ENCODE results near the gene IGF1R.

The IGF1R gene

DNA sequence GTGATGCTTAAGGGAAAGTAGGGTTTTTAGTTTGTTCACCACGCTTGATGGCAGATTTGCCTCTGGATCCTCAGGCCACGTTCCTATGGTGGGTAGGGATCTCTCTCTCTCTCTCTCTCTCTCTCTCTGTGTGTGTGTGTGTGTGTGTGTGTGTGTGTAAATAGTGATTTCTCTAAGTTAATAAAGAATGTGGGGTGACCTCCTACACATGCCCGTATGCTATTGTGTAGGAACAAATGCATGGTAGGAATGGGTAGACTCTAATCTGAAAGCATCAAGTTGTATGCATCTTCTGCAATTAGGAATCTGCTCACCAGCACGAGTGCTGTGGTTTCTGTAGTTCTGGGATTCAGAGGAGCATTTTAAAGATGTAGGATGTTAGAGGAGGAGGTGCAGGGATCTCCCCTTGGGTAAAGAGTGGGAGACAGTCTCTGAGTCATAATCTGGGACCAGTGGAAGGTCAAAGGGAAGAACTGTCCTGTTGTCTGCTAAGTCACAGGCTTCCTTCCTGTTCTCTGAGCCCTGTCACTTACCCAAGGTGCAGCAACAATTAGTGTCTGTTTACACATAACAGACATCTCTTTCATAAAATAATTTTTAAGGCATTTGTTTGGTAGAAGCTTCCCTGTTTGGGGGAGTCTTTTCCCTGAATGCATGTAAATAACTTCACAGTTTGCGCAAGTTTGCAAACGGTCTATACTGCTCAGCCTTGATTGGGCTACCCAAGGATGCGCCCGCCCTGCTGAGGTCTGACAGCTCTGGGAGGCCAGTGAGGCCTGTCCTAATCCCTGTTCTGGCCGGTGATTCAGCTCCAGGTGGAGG, 139.8 kb downstream of the IGF1R start:
- TF ChIP-seq, protein P1, sequence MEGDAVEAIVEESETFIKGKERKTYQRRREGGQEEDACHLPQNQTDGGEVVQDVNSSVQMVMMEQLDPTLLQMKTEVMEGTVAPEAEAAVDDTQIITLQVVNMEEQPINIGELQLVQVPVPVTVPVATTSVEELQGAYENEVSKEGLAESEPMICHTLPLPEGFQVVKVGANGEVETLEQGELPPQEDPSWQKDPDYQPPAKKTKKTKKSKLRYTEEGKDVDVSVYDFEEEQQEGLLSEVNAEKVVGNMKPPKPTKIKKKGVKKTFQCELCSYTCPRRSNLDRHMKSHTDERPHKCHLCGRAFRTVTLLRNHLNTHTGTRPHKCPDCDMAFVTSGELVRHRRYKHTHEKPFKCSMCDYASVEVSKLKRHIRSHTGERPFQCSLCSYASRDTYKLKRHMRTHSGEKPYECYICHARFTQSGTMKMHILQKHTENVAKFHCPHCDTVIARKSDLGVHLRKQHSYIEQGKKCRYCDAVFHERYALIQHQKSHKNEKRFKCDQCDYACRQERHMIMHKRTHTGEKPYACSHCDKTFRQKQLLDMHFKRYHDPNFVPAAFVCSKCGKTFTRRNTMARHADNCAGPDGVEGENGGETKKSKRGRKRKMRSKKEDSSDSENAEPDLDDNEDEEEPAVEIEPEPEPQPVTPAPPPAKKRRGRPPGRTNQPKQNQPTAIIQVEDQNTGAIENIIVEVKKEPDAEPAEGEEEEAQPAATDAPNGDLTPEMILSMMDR (IDR thresholded peaks at IDR 0.05; ENCODE audit: control extremely low read depth, extremely low read depth, low read depth, missing control alignments), result no peak
- DNase-seq (ENCODE audit: extremely low spot score), result no peak
- CTCF ChIA-PET, result interaction anchor here (2.8 kb wide), 1 partner anchor 20 kb away, joined by 6 read pairs; no protein-coding TSS in a partner anchor
- POLR2A ChIA-PET, result no interaction called here

DNA sequence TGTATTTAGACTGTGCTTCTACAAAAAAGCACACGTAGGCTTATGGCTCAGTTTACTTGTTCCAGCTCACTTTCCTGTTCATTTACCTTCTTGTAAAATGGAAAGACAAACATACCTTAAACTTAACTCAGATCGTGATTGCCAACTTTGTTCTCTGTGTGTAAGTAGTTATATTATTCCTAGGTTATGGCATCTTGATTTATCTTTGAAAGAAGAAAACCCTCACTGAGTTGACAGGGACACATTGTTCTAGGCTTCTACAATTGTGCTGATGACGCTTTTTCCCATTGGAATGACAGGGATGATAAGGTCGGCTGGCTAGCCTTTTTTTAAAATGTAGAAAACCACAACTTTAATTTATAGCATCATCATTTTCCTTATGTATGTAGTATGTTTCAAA, 140.7 kb downstream of the IGF1R start:
- no peak for DNase-seq (ENCODE audit: extremely low spot score)
- TF ChIP-seq, protein P1 (IDR thresholded peaks at IDR 0.05; ENCODE audit: control extremely low read depth, extremely low read depth, low read depth, missing control alignments), result no peak
- CTCF ChIA-PET, result interaction anchor here (0.9 to 2.8 kb wide), 3 partner anchors 10 to 19 kb away, joined by 3 to 6 read pairs (median 4); no protein-coding TSS in a partner anchor
- POLR2A ChIA-PET, result no interaction called here

DNA sequence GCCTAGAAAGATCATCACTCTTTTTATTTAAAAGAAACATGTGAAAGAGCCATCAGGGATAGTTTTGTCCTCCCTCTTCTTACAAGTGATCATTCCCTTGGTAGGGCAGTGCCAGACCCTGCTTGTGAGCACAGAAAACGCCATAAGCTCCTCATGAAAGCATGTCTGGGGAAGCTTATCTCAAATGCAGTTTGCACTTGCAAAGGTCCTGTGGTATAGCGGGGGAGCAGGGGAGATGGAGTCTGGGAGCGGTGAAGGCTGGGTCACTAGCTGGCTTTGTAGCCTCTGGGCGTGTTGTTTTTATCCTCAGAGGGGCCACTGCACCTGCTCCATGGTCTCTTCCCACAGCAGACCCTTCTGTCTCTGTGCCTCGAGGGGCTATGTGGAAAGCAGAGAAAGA, 141.9 kb downstream of the IGF1R start:
- DNase-seq (ENCODE audit: extremely low spot score), result no peak
- CTCF ChIA-PET, result interaction anchor here (0.7 to 2.8 kb wide), 8 partner anchors 9 to 284 kb away, joined by 3 to 6 read pairs (median 4); no protein-coding TSS in a partner anchor
- POLR2A ChIA-PET, result no interaction called here
- TF ChIP-seq, protein P1 (IDR thresholded peaks at IDR 0.05; ENCODE audit: control extremely low read depth, extremely low read depth, low read depth, missing control alignments), result no peak

DNA sequence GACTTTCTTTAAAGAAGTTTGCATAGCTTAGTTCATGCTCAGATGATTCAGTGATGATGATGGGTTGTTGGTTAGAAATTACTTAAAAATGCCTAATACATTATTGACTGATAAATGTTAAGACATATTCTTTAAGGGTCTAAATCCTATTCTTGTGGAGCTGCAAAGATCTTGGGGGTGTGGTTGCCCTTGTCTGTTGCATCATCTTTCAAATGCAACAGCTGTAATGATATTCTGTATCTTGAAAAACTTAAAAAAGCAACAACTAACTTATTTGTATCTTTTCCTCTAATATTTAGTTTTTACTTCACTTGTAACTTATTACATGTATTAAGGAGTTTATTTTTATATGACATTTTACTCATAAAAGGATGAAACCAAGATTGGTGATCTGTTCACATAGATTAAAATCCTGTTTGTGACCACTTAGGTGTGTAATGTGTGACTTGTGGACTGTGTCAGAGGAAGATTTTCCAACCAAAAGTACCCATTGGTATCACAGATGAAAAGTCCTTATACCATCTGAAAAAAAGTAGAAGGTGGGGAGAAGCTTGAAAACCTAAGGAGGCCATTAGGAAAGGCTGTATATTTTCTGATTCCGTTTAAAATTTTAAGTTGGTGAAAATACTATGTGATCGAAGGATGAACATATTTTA, 142.8 kb downstream of the IGF1R start:
- POLR2A ChIA-PET, result no interaction called here
- CTCF ChIA-PET, result interaction anchor here (1.1 to 2.8 kb wide), 6 partner anchors 8 to 283 kb away, joined by 3 to 19 read pairs (median 4); no protein-coding TSS in a partner anchor
- TF ChIP-seq, protein P1 (IDR thresholded peaks at IDR 0.05; ENCODE audit: control extremely low read depth, extremely low read depth, low read depth, missing control alignments), result no peak
- DNase-seq (ENCODE audit: extremely low spot score), result no peak

DNA sequence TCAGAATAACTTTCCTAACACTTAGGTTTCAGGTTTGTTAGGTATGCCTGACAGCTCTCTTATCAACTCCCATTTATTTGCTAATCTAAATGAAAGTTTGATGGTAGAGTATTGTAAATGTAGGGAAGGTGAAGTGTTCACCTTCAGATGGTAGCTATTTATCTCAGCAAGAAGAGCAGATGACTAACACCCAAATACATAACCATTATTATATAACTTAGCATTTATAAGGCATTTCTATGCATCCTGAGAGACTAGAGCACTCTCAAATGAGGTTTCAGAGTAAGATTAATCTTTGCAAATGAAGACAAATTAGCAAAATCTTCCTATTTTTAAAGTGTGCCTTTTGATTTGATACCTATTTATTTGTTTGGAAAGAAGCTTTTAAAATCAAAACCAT, 143.8 kb downstream of the IGF1R start:
- ChIA-PET CTCF (interaction anchor here (1.2 to 2.8 kb wide), 3 partner anchors 9 to 51 kb away, joined by 3 to 19 read pairs (median 4); no protein-coding TSS in a partner anchor), POLR2A (no interaction called here)
- no peak for DNase-seq (ENCODE audit: extremely low spot score)
- TF ChIP-seq, protein P1 (IDR thresholded peaks at IDR 0.05; ENCODE audit: control extremely low read depth, extremely low read depth, low read depth, missing control alignments), result no peak

DNA sequence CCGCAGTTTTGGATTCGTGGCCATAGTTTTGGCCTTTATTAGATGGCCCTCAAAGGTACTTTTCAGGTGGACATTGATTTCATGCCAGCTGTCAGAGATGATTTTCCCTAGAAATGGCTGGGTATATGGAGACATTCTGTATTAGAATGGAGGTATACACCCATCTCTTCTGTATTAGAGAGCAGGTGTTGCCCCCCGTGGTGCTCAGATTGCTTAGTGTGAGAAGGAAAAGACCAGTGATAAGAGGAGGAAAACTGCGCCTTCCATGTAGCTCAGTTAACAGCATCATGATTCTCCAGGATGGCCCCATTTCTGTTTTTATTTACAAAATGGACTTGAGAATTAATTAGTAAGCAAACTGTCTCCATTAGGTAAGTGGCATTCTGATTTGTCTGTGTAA, 145.9 kb downstream of the IGF1R start:
- TF ChIP-seq, protein P1 (IDR thresholded peaks at IDR 0.05; ENCODE audit: control extremely low read depth, extremely low read depth, low read depth, missing control alignments), result no peak
- ChIA-PET CTCF (interaction anchor here (1.1 to 1.2 kb wide), 3 partner anchors 10 to 478 kb away, joined by 3 to 5 read pairs (median 3); no protein-coding TSS in a partner anchor), POLR2A (no interaction called here)
- DNase-seq (ENCODE audit: extremely low spot score), result no peak

Data from GM10248 (cell line).